ENCODE data around the gene FAM13A. TPM values are rescaled to one million over a fixed set of nuclear protein-coding genes. Genes with fewer than 3 reads are reported as not detected.

Gene FAM13A
- total and polyA plus RNA-seq, 12 donors, result 10.1 to 61.6 (median 29.1) TPM

GRCh38 chr4:88732714-88733368 is 324.1 kb downstream of the FAM13A start:
- H3K4me1 ChIP-seq (replicated peaks in 1 of 2), result peaks cover 24 to 35% of the 10 kb centered on the region in 2 donors
- WGBS, 4 donors, result 92 to 98% (median 94%) methylated on average over 5 of the region's 5 CpGs
- H3K36me3 ChIP-seq (replicated peaks in 1 of 2), result peaks cover 0 to 44% of the 10 kb centered on the region in 2 donors

GRCh38 chr4:88731381-88731780 is 325.6 kb downstream of the FAM13A start:
- peaks cover 0 to 57% of the 10 kb centered on the region in 2 donors for H3K36me3 ChIP-seq (replicated peaks in 1 of 2)
- no peaks in the 10 kb centered on the region for H3K9me3 ChIP-seq (replicated peaks in 1 of 3)
- no peak for DNase-seq
- peaks cover 22 to 23% of the 10 kb centered on the region in 2 donors for H3K4me1 ChIP-seq (replicated peaks in 1 of 2)
- WGBS, 4 donors, result 76 to 81% (median 78%) methylated on average over 4 of the region's 4 CpGs
- no peaks in the 10 kb centered on the region for H3K27me3 ChIP-seq
- H3K27ac ChIP-seq, result no peak overlapping the region
- intact Hi-C loops (cut with DNase I), result no loop called here
- H3K4me3 ChIP-seq, result no peak overlapping the region
- no peak for TF ChIP-seq CTCF (IDR thresholded peaks at IDR 0.05)
- no peak for TF ChIP-seq POLR2A (IDR thresholded peaks at IDR 0.05)

More at GRCh38 chr4:88732714-88733368, 324.1 kb downstream of the FAM13A start:
- H3K27ac ChIP-seq, result no peak overlapping the region
- no peaks in the 10 kb centered on the region for H3K9me3 ChIP-seq (replicated peaks in 1 of 3)
- H3K4me3 ChIP-seq, result no peak overlapping the region
- TF ChIP-seq CTCF (IDR thresholded peaks at IDR 0.05) (no peak), POLR2A (IDR thresholded peaks at IDR 0.05) (no peak)
- H3K27me3 ChIP-seq, result no peaks in the 10 kb centered on the region
- intact Hi-C loops (cut with DNase I), result no loop called here
- DNase-seq, result no peak

- H3K27me3 ChIP-seq, result no peaks in the 10 kb centered on the region
- no peak for TF ChIP-seq CTCF (IDR thresholded peaks at IDR 0.05)
- TF ChIP-seq POLR2A (IDR thresholded peaks at IDR 0.05), result no peak
- no peak for DNase-seq
- WGBS, 4 donors, result 86 to 97% (median 91%) methylated on average over 5 of the region's 5 CpGs
- no peak overlapping the region for H3K4me3 ChIP-seq
- peaks cover 0 to 63% of the 10 kb centered on the region in 2 donors for H3K36me3 ChIP-seq (replicated peaks in 1 of 2)
- peaks cover 16 to 18% of the 10 kb centered on the region in 2 donors for H3K4me1 ChIP-seq (replicated peaks in 1 of 2)
- no peak overlapping the region for H3K27ac ChIP-seq
- intact Hi-C loops (cut with DNase I), result no loop called here
- no peaks in the 10 kb centered on the region for H3K9me3 ChIP-seq (replicated peaks in 1 of 3)
These were observed 326.2 kb downstream of the FAM13A start for GRCh38 chr4:88730811-88731210.

GRCh38 chr4:88729146-88729760 is 327.7 kb downstream of the FAM13A start:
- Histone ChIP-seq H3K36me3 (replicated peaks in 1 of 2) (peaks cover 0 to 60% of the 10 kb centered on the region in 2 donors), H3K9me3 (replicated peaks in 1 of 3) (no peaks in the 10 kb centered on the region), H3K27ac (no peak overlapping the region), H3K4me3 (no peak overlapping the region), H3K27me3 (no peaks in the 10 kb centered on the region), H3K4me1 (replicated peaks in 1 of 2) (peaks cover 3% of the 10 kb centered on the region in 2 donors)
- TF ChIP-seq POLR2A (IDR thresholded peaks at IDR 0.05) (no peak), CTCF (IDR thresholded peaks at IDR 0.05) (no peak)
- intact Hi-C loops (cut with DNase I), result no loop called here
- DNase-seq, result no peak
- 77 to 91% (median 88%) methylated on average over 6 of the region's 6 CpGs for WGBS, 4 donors
